PC-9 (cell line): Measurements from ENCODE around the gene SPATA45. TPM values are rescaled to one million over a fixed set of nuclear protein-coding genes. Genes with fewer than 3 reads are reported as not detected.

ENCODE experiments used
- BruUV-seq: library from RNA; stranded (reverse); fragments of 400-500 nt; replicated peaks from 2 replicates; lab custom pipeline; 2021; lab: Mats Ljungman, UMichigan
- CTCF ChIA-PET: fragments of 300-600 bp; sonication (Branson Sonifier 250); formaldehyde crosslinking; loops from one replicate; lab custom pipeline; 2022; ENCODE audit warnings: antibody characterized with exemption; lab: Charles Lee
- POLR2A ChIA-PET: fragments of 300-600 bp; sonication (Branson Sonifier 250); formaldehyde crosslinking; loops from one replicate; lab custom pipeline; 2022; ENCODE audit warnings: antibody characterized with exemption; ENCODE audit not compliant: unreplicated experiment; lab: Charles Lee
- DNase-seq, 2 experiments: peaks; one replicate each; pipeline versions ENCODE4 v3.0.0 to v3.0.0-alpha.2; 2015 to 2022; ENCODE audit warnings: mixed read lengths in 1 of 2
- H2AFZ ChIP-seq: fragments of 200-600 bp; sonication (generic); 2 replicates; pipeline ENCODE4 v1.8.1; 2017; ENCODE audit warnings: antibody characterized with exemption
- H3F3A ChIP-seq: fragments of 200-600 bp; sonication (generic); 2 replicates; pipeline ENCODE4 v1.8.1; 2017; ENCODE audit warnings: antibody characterized with exemption, mild to moderate bottlenecking, low read depth; ENCODE audit not compliant: insufficient read depth
- H3K27ac ChIP-seq: fragments of 200-600 bp; sonication (generic); 2 replicates; pipeline ENCODE4 v1.6.1; 2016; ENCODE audit warnings: mixed run types
- H3K27me3 ChIP-seq: fragments of 200-600 bp; sonication (generic); 2 replicates; pipeline ENCODE4 v1.6.1; 2016; ENCODE audit warnings: low read depth, mixed run types; ENCODE audit not compliant: insufficient read depth
- H3K36me3 ChIP-seq: fragments of 200-600 bp; sonication (generic); 2 replicates; pipeline ENCODE4 v1.6.1; 2016; ENCODE audit warnings: low read depth, mixed run types
- H3K4me1 ChIP-seq: fragments of 200-600 bp; sonication (generic); replicated peaks from 2 replicates; pipeline ENCODE4 v1.6.1; 2016; ENCODE audit warnings: mixed run types; ENCODE audit not compliant: insufficient read depth
- H3K4me2 ChIP-seq: fragments of 200-600 bp; sonication (generic); 2 replicates; pipeline ENCODE4 v1.6.1; 2017; ENCODE audit warnings: mixed run types
- H3K4me3 ChIP-seq: fragments of 200-600 bp; sonication (generic); 2 replicates; pipeline ENCODE4 v1.6.1; 2016; ENCODE audit warnings: mixed run types
- H3K79me2 ChIP-seq: fragments of 200-600 bp; sonication (generic); 2 replicates; pipeline ENCODE4 v1.6.1; 2017; ENCODE audit warnings: low read depth, mixed run types
- H3K9me2 ChIP-seq: fragments of 200-600 bp; sonication (generic); 2 replicates; pipeline ENCODE4 v1.8.1; 2017; ENCODE audit warnings: mild to moderate bottlenecking; ENCODE audit not compliant: insufficient read depth
- H3K9me3 ChIP-seq: fragments of 200-600 bp; sonication (generic); 2 replicates; pipeline ENCODE4 v1.8.1; 2016; ENCODE audit warnings: low read depth; ENCODE audit not compliant: insufficient read depth
- H4K20me1 ChIP-seq: fragments of 200-600 bp; sonication (generic); 2 replicates; pipeline ENCODE4 v1.8.1; 2017; ENCODE audit not compliant: insufficient read depth
- CTCF ChIP-seq: fragments of 200-600 bp; sonication (generic); conservative IDR thresholded peaks from 2 replicates; pipeline ENCODE4 v1.6.1; 2017; ENCODE audit warnings: mixed run types, antibody characterized with exemption, mild to moderate bottlenecking, moderate library complexity
- EZH2 ChIP-seq: fragments of 200-600 bp; sonication (generic); IDR thresholded peaks from 2 replicates; pipeline ENCODE4 v1.8.0; 2017; ENCODE audit warnings: antibody characterized with exemption, low read depth
- intact Hi-C: fragments of 100-400 bp; cut with micrococcal nuclease; formaldehyde crosslinking; loops from one replicate; pipeline ENCODE4 v1.10.0; 2022; ENCODE audit not compliant: unreplicated experiment
- total RNA-seq: library from RNA; stranded (reverse); gene quantifications from 2 replicates; pipeline ENCODE4 v1.2.3, GENCODE V29; 2021

The SPATA45 gene
- total RNA-seq, 1 experiment from 2014 or later: not detected

DNA sequence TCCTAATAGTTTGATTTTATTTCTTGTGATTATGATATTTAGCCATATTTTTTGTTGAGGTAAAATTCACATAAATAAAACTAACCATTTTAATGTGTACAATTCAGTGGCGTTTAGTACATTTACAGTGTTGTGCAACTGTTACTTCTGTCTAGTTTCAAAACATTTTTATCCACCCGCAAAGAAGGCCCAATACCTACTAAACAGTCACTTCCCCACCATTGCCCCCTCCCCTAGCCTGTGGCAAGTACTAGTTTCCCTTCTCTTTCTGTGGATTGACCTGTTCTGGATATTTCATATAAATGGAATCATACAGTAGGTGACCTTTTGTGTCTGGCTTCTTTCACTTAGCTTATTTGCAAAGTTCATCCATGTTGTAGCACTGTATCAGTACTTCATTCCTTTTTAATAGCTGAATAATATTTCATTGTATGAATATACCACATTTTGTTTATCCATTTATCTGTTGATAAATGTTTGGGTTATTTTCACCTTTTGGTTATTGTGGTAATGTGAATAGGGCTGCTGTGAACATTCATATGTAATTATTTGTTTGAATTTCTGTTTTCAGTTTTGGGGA lies 14.8 kb upstream of the SPATA45 start:
- no peak for TF ChIP-seq CTCF
- TF ChIP-seq EZH2: no peak
- BruUV-seq: no TSS peak
- DNase-seq: no peak
- CTCF ChIA-PET: interaction anchor here (0.6 kb wide), 1 partner anchor 68 kb away, joined by 6 read pairs; no protein-coding TSS in a partner anchor
- POLR2A ChIA-PET: no interaction called here
- peaks cover 50% of the 10 kb centered on the region for H3K79me2 ChIP-seq
- peaks cover 3% of the 10 kb centered on the region; the same call in 1 of the 2 replicates for H4K20me1 ChIP-seq
- no peak overlapping the region; the same call in 1 of the 2 replicates for H3K4me2 ChIP-seq
- no peaks in the 10 kb centered on the region for H3K9me3 ChIP-seq
- H3K4me1 ChIP-seq: peaks cover 26% of the 10 kb centered on the region
- 0 out of 2 replicates have a peak, but pooled peaks cover 9% of the 10 kb centered on the region for H3K36me3 ChIP-seq
- peaks cover 7% of the 10 kb centered on the region for H3F3A ChIP-seq
- no peak overlapping the region for H2AFZ ChIP-seq
- no peak overlapping the region for H3K27ac ChIP-seq
- no peaks in the 10 kb centered on the region for H3K9me2 ChIP-seq
- no peak overlapping the region for H3K4me3 ChIP-seq
- intact Hi-C loops: no loop called here
- no peaks in the 10 kb centered on the region for H3K27me3 ChIP-seq

- ChIA-PET CTCF (no interaction called here), POLR2A (interaction anchor here (0.6 kb wide), 1 partner anchor 1420 kb away, joined by 6 read pairs; the partner anchor contains the start of gene SMYD2)
- Histone ChIP-seq H3F3A (peaks cover 13% of the 10 kb centered on the region), H3K4me2 (peak overlapping the region; percentile 94), H3K9me2 (no peaks in the 10 kb centered on the region), H3K27ac (no peak overlapping the region), H4K20me1 (peaks cover 3% of the 10 kb centered on the region; the same call in 1 of the 2 replicates), H2AFZ (no peak overlapping the region), H3K4me3 (no peak overlapping the region), H3K36me3 (0 out of 2 replicates have a peak, but pooled peaks cover 9% of the 10 kb centered on the region), H3K9me3 (no peaks in the 10 kb centered on the region), H3K79me2 (peaks cover 50% of the 10 kb centered on the region), H3K4me1 (peaks cover 36% of the 10 kb centered on the region), H3K27me3 (no peaks in the 10 kb centered on the region)
- TSS peak; percentile 10 for BruUV-seq
- intact Hi-C loops: no loop called here
- TF ChIP-seq CTCF (no peak), EZH2 (no peak)
- no peak for DNase-seq
These were observed 13.5 kb upstream of the SPATA45 start for GRCh38 chr1:212860713-212861581.
